HUES64 (cell line): Measurements from ENCODE around the gene CYTH4.

Source experiments
- H3K27ac ChIP-seq: 2 replicates; pipeline ENCODE4 v1.7.0; 2013; ENCODE audit warnings: low read depth, low read length, inconsistent platforms
- H3K27me3 ChIP-seq: 2 replicates; pipeline ENCODE4 v1.6.1; 2013; ENCODE audit warnings: mild to moderate bottlenecking, low read length; ENCODE audit not compliant: insufficient read depth
- H3K36me3 ChIP-seq: 2 replicates; pipeline ENCODE4 v1.6.1; 2013; ENCODE audit warnings: mild to moderate bottlenecking, low read length; ENCODE audit not compliant: insufficient read depth
- H3K4me1 ChIP-seq: 2 replicates; pipeline ENCODE4 v1.6.1; 2013; ENCODE audit warnings: mild to moderate bottlenecking, low read length, moderate library complexity; ENCODE audit not compliant: insufficient read depth
- H3K4me3 ChIP-seq: 2 replicates; pipeline ENCODE4 v1.5.1; 2013; ENCODE audit warnings: mild to moderate bottlenecking, low read length, moderate library complexity
- H3K9ac ChIP-seq: 2 replicates; pipeline ENCODE4 v1.6.1; 2013; ENCODE audit warnings: mild to moderate bottlenecking, low read depth, low read length
- H3K9me3 ChIP-seq: 2 replicates; pipeline ENCODE4 v1.6.1; 2013; ENCODE audit warnings: low read depth, low read length; ENCODE audit not compliant: insufficient read depth
- WGBS: fragments of 150-250, 120-280 bp; methylation state at CpG from one replicate; pipeline ENCODE4 v1.1.7; 2013; ENCODE audit warnings: missing lambda C conversion rate; 5-methylcytosine and 5-hydroxymethylcytosine counted together

The CYTH4 gene

DNA sequence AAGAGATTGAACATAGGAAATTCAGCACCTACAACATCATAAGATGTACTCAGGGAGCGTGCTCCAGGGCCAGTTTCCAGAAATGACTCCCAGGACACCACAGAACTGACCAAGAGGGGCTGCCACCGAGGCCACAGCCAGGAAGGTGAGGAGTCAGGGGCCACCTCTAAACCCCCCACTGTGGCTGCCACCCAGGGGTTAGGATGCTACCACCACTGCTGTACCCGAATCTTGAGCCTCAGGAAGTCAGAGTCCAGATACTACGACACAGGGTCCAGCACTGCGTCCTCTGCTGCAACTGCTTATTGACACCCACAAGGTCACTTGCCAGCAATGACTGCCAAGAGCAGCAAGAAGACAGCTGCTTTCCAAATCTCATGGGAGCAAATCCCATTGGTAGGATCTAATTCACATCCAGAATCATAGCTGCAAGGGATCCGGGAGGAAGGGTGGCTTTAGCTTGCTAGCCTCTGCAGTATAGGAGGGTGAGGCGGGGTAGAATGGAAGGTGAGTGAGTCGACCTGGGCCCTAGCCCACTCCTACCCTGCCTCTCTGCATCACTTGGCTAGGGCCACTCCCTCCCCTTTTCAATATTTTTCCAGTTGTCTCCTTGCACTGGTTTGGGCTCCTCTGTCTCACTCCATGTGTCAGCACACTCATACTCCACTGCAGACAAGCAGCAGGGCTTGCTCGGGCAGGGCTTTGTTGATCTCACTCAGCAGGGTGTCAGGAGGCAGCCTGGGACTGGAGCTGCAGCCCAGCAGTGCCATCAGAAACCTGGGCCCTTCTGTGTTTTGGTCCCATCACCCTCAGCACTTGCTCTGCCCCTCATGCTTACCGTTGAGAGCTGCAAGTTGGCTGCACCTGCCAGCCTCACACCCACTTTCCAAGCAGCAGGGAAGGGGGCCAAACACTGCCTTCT is 18.1 kb upstream of the CYTH4 start:
- Histone ChIP-seq H3K9me3 (peaks cover 15% of the 10 kb centered on the region), H3K27ac (no peak overlapping the region), H3K36me3 (no peaks in the 10 kb centered on the region), H3K4me3 (no peak overlapping the region), H3K9ac (no peak overlapping the region), H3K4me1 (peaks cover 2% of the 10 kb centered on the region), H3K27me3 (peaks cover 16% of the 10 kb centered on the region)
- WGBS, result 80% methylated on average over 10 of the region's 10 CpGs

DNA sequence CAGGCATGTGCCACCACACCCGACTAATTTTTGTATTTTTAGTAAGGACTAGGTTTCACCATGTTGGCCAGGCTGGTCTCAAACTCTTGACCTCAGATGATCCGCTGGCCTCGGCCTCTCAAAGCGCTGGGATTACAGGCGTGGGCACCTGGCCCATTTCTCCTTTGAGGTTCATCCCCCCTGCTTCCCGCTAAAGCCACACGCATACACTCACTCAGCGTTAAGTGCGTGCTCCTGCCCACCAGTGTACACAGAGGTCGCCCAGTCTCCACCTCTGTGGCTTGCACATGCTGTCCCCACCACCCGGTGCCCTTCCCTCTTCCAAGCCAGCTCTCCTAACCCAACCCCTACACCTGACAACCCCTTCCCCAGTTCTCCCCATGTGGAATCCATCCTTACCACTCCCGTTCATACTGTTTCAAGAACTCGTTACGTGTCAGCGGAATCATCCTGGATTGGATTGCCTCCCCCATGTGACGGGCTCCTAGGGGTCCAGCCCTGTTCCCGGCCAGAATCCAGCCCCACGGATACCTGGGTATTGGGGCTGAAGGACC is 15.7 kb upstream of the CYTH4 start:
- no peaks in the 10 kb centered on the region for H3K4me1 ChIP-seq
- H3K9ac ChIP-seq, result no peak overlapping the region
- 72% methylated on average over 18 of the region's 18 CpGs for WGBS
- no peak overlapping the region for H3K27ac ChIP-seq
- no peaks in the 10 kb centered on the region; the same call in 1 of the 2 replicates for H3K27me3 ChIP-seq
- peaks cover 15% of the 10 kb centered on the region for H3K9me3 ChIP-seq
- H3K4me3 ChIP-seq, result no peak overlapping the region
- H3K36me3 ChIP-seq, result no peaks in the 10 kb centered on the region

DNA sequence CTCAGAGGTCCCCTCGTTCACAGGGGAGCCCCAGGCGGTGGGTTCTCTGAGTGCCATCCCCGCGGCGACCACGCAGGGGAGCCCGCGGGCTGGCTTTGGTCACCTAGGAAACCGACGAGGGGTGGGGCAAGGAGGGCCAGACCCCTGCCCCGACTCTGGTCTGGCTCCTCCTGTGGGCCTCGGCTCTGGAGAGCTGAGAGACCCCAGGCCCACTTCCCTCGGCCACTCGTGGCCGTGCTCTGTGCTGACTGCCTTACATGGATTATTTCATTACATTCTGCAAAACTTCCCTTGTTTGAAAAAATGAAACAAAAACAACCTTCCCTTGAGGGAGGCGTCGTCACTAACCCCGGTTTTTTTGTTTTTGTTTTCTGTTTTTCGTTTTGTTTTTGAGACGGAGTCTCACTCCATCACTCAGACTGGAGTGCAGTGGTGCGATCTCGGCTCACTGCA is 15.1 kb upstream of the CYTH4 start:
- Histone ChIP-seq H3K27ac (no peak overlapping the region), H3K36me3 (no peaks in the 10 kb centered on the region), H3K27me3 (no peaks in the 10 kb centered on the region; the same call in 1 of the 2 replicates), H3K9ac (no peak overlapping the region), H3K9me3 (peaks cover 15% of the 10 kb centered on the region), H3K4me1 (no peaks in the 10 kb centered on the region), H3K4me3 (no peak overlapping the region)
- 29% methylated on average over 22 of the region's 22 CpGs for WGBS

DNA sequence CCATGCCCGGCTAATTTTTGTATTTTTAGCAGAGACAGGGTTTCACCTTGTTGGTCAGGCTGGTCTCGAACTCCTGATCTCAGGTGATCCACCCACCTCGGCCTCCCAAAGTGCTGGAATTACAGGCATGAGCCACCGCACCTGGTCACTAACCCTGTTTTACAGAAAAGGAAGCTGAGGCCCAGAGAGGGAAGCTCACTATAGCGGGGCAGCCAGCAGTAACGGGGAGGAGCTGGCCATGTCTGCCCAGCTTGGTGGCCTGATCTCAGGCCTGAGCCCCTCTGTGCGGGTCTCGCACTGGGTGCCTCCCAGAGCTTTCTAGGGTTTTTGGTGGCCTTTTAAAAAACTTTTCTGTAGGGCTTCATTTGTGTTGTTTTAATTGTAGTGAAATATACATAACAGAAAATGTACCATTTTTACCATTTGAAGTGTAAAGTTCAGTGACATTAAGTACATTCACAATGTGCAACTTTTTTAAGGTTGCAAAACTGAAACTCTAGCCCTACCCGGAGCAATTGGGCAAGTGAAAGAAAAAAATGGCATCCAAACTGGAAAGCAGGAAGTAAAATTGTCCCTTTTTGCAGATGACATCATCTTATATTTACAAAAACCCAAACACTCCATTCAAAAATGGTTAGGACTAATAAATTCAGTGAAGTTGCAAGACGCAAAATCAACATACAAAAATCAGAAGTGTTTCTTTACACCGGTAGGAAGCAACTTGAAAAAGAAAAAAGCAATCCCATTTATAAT is 14.5 kb upstream of the CYTH4 start:
- WGBS, result 87% methylated on average over 11 of the region's 11 CpGs
- H3K4me3 ChIP-seq, result no peak overlapping the region

DNA sequence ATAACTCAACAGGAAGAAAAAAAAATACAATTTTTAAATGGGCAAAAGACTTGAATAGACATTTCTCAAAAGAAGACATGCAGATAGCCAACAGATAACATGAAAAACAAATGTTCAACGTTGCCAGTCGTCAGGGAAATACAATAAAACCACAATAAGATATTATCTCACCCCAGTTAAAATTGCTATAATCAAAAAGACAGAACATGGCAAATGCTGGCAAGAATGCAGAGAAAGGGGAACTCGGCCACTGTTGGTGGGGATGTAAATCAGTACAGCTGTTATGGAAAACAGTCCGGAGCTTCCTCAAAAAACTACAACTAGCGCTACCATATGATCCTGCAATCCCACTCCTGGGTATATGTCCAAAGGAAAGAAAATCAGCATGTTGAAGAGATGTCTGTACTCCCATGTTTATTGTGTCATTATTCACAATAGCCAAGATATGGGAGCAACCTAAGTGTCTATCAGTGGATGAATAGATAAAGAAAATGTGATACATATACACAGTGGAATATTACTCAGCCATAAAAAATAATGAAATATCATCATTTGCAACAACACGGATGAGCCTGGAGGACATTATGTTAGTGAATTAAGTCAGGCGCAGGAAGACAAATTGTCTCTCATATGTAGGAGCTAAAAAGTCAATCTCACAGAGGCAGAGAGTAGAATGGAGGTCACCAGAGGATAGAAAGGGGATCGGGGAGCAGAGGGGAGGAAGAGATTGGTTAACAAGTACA is 12.2 kb upstream of the CYTH4 start:
- H3K27me3 ChIP-seq, result no peaks in the 10 kb centered on the region; the same call in 1 of the 2 replicates
- H3K4me3 ChIP-seq, result no peak overlapping the region
- H3K36me3 ChIP-seq, result no peaks in the 10 kb centered on the region
- 86% methylated on average over 6 of the region's 8 CpGs for WGBS
- H3K4me1 ChIP-seq, result no peaks in the 10 kb centered on the region
- H3K9ac ChIP-seq, result no peak overlapping the region
- no peaks in the 10 kb centered on the region for H3K9me3 ChIP-seq
- no peak overlapping the region for H3K27ac ChIP-seq

More for the DNA sequence above, 14.5 kb upstream of the CYTH4 start:
- Histone ChIP-seq H3K27me3 (no peaks in the 10 kb centered on the region; the same call in 1 of the 2 replicates), H3K4me1 (no peaks in the 10 kb centered on the region), H3K9me3 (peaks cover 15% of the 10 kb centered on the region), H3K36me3 (no peaks in the 10 kb centered on the region), H3K27ac (no peak overlapping the region), H3K9ac (no peak overlapping the region)

DNA sequence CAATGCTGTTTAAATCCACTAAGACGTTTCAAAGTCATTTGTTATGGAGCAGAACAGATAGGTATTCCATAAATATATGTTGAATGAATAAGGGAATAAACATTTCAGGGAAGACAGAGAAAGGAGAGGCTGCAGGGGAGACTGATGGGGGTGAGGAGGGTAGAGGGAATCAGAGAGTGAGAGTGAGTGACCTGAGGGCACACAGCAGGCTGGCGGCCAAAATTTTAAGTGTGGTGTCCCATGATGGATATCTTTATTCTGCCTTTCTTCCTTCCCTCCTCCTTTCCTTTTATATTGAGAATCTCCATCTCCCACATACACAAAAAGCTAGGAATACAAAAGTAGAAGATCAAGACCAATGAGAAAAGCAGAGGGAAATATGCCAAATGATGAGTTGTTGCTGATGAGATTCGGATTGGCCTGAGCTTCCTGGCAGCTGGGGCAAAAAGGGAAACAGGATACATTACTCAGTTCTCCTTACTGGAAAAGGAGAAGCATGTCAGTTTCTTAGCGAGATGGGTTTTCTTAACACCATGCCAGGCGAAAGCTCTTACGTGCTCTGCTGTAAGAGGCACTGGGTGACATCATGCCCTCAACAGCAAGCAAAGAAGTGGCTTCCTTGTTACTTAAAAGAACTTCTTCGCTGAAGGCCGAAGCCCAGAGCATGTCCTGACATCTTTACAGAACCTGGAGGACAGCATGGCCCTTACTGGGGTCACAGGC is 11.2 kb upstream of the CYTH4 start:
- 90% methylated on average over 8 of the region's 8 CpGs for WGBS
- no peaks in the 10 kb centered on the region; the same call in 1 of the 2 replicates for H3K27me3 ChIP-seq

DNA sequence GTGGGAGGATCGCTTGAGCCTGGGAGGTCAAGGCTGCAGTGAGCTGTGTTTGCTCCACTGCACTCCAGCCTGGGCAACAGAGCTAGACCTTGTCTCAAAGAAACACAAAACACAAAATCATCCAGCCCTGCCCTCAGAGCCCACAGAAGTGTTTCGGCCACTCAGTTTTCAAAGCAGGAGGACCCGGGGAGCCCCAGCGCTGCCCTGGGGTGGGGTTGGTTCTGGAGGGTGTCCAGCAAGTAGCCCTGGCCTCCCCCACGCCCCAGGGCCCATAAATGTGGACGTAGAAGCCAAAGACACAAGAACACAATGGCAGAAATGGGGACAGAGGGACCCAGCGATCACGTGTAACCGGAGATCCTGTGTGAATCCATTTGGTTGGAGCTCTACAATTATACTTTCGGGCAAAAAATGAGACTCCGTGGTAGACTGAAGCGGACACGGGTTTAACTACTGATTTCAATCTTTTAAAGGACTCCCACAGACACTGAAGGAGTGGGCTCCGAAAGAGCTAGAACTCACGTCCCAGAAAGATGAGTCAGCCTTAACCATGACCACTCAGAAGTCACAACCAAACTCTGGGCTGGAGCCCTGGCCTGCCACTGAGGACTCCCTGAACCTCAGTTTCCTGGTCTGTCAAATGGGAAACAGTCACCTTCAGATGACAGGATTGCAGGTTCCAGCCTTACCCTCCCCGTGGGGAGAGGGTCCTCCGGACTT is 9.0 kb upstream of the CYTH4 start:
- Histone ChIP-seq H3K4me3 (no peak overlapping the region), H3K9me3 (no peaks in the 10 kb centered on the region), H3K9ac (no peak overlapping the region), H3K27ac (no peak overlapping the region), H3K4me1 (no peaks in the 10 kb centered on the region), H3K27me3 (no peaks in the 10 kb centered on the region), H3K36me3 (no peaks in the 10 kb centered on the region)
- 83% methylated on average over 17 of the region's 17 CpGs for WGBS

More for the DNA sequence above, 11.2 kb upstream of the CYTH4 start:
- H3K27ac ChIP-seq, result no peak overlapping the region
- no peak overlapping the region for H3K4me3 ChIP-seq
- no peaks in the 10 kb centered on the region for H3K4me1 ChIP-seq
- H3K9ac ChIP-seq, result no peak overlapping the region
- H3K9me3 ChIP-seq, result no peaks in the 10 kb centered on the region
- no peaks in the 10 kb centered on the region for H3K36me3 ChIP-seq

DNA sequence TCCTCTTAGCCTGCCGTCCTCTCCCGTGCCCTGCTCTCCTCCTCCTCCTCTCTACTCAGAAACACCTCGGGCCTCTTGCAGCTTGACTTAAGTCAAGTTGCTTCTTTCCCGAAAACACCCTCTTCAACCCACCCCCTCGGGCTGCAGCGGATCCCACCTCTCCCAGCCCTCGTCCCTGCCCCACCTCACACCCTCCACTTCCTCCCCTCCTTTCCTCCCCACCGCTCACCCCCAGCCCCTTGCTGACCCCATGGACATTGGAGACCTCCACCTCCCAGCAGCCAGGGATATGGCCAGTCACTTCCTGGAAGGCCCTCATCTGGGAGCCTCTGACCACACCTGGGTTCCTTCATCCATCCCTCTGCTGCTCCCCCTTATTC is 8.5 kb upstream of the CYTH4 start:
- no peak overlapping the region for H3K27ac ChIP-seq
- 85% methylated on average over 8 of the region's 8 CpGs for WGBS

DNA sequence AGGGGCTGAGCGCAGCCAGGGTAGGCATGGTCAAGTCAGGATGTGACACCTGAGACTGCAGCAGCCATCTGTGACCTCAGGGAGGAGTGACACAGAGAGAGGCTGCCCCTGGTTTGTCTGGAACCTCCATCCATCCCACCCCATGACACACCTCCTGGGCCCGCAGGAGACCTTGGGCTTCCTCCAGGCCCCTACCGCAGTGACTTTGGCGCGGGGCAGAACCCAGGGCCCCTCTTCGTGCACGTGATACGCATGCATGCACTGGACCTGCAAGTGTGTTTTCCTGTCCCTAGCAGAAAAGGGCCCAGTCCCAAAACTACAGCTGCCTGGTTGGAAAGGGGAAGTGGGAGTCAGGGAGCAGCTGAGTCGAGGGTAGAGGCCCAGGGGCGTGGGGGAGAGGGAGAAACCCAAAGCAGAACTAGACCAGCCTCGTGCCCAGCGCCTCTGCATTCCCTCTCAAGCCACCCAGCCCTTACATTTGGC is 7.9 kb upstream of the CYTH4 start:
- H3K4me1 ChIP-seq, result no peaks in the 10 kb centered on the region
- H3K9ac ChIP-seq, result no peak overlapping the region
- H3K36me3 ChIP-seq, result no peaks in the 10 kb centered on the region
- no peaks in the 10 kb centered on the region for H3K27me3 ChIP-seq
- no peaks in the 10 kb centered on the region for H3K9me3 ChIP-seq
- WGBS, result 91% methylated on average over 12 of the region's 12 CpGs
- H3K27ac ChIP-seq, result no peak overlapping the region
- no peak overlapping the region for H3K4me3 ChIP-seq

More for the DNA sequence above, 8.5 kb upstream of the CYTH4 start:
- H3K36me3 ChIP-seq, result no peaks in the 10 kb centered on the region
- no peak overlapping the region for H3K9ac ChIP-seq
- no peaks in the 10 kb centered on the region for H3K4me1 ChIP-seq
- no peaks in the 10 kb centered on the region for H3K9me3 ChIP-seq
- H3K4me3 ChIP-seq, result no peak overlapping the region
- no peaks in the 10 kb centered on the region for H3K27me3 ChIP-seq

DNA sequence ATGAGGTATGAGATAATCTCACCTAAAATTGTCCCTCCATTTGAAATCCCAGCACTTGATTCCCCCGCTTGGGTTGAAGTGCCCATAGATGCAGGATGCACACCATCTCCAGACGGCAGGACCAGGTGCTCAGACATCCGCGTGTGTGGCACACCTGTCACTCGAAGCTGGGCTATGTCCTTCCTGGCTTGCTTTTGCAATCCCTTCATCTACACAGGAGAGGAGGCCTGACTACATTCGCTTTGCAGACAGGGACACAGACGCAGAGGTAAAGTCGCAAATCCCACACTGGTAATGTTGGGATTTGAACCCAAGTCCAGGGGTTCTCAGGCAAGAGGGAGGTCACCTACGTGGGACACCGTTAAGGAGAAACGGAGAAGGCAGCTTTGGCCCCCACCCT is 7.2 kb upstream of the CYTH4 start:
- no peaks in the 10 kb centered on the region for H3K4me1 ChIP-seq
- no peaks in the 10 kb centered on the region for H3K9me3 ChIP-seq
- no peak overlapping the region for H3K9ac ChIP-seq
- H3K27ac ChIP-seq, result no peak overlapping the region
- H3K4me3 ChIP-seq, result no peak overlapping the region
- no peaks in the 10 kb centered on the region for H3K36me3 ChIP-seq
- H3K27me3 ChIP-seq, result no peaks in the 10 kb centered on the region
- 91% methylated on average over 11 of the region's 11 CpGs for WGBS
